ENCODE measurements around the gene MARCKS.

The MARCKS gene

DNA sequence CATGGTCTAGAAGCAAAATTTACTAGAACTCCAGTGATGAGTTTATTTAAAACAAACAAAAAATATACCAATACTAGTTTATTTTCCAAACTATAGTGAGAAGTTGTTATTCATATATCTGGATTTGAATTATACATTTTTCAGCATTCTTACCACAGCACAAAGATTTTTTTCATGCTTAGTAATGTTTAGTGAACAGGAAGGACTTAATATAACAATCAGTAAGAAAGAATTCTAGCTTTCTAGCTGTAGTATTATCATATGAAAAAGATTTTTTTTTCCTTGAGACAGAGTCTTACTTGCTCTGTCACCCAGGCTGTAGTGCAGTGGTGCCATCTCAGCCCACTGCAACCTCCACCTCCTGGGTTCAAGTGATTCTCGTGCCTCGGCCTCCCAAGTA is 13.8 kb downstream of the MARCKS start:
- TF ChIP-seq, protein P1, sequence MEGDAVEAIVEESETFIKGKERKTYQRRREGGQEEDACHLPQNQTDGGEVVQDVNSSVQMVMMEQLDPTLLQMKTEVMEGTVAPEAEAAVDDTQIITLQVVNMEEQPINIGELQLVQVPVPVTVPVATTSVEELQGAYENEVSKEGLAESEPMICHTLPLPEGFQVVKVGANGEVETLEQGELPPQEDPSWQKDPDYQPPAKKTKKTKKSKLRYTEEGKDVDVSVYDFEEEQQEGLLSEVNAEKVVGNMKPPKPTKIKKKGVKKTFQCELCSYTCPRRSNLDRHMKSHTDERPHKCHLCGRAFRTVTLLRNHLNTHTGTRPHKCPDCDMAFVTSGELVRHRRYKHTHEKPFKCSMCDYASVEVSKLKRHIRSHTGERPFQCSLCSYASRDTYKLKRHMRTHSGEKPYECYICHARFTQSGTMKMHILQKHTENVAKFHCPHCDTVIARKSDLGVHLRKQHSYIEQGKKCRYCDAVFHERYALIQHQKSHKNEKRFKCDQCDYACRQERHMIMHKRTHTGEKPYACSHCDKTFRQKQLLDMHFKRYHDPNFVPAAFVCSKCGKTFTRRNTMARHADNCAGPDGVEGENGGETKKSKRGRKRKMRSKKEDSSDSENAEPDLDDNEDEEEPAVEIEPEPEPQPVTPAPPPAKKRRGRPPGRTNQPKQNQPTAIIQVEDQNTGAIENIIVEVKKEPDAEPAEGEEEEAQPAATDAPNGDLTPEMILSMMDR (IDR thresholded peaks at IDR 0.05; ENCODE audit: insufficient read depth, low read depth, low read length, missing control alignments): no peak
- no peak for DNase-seq (ENCODE audit: low read depth)
- no peak overlapping the region for H3K4me3 ChIP-seq (ENCODE audit: low read depth, low read length)

DNA sequence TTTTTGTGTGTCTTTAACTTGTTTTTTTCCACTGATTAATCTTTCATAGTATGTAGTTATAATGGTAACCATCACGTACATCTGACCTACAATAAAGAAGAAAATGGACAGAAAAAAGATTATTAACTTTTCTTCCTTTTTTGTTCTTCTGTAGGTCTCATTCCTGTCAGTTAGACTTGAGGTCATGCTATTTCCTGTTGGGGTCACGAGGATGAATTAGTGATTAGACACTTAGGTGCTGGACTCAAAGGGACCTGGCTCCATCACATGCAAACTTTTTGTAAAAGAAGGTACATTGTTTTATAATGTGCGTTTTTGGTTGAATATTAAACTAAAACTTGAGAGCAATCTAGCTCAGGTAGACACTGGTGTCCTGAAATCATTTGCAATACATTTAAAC is 14.8 kb downstream of the MARCKS start:
- peak; percentile 47 for DNase-seq (ENCODE audit: low read depth)
- TF ChIP-seq, protein P1 (IDR thresholded peaks at IDR 0.05; ENCODE audit: insufficient read depth, low read depth, low read length, missing control alignments): no peak
- H3K4me3 ChIP-seq (ENCODE audit: low read depth, low read length): peak overlapping the region; percentile 58

DNA sequence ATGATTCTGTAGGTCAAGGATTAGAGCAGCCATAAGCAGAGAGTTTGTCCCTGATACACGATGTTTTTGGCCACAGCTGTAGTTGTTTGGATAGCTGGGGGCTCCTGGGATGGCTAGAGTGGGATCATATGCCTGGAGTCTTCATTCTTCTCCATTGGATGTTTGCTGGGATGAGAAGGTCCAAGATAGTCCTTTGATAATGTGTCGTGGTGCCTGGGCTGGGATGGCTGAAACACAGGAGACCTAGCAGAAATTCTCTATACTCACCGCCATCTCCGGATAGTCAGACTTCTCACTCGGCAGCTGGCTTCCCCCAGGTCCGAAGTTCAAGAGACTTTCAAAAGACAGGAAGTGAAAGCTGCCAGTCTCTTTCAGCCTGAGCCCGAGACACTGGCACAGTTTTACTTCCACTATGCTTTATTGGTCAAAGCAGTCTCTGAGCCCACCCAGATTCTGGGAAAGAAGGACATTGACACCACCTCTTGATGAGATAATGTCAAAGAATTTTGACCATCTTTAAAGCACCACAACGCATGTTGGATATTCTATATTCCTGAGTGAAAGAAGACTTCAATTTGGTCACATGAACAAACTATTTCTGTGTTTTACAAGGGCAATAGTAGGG is 16.0 kb downstream of the MARCKS start:
- TF ChIP-seq, protein P1 (IDR thresholded peaks at IDR 0.05; ENCODE audit: insufficient read depth, low read depth, low read length, missing control alignments): no peak
- peak; percentile 85 for DNase-seq (ENCODE audit: low read depth)
- peak overlapping the region; percentile 58 for H3K4me3 ChIP-seq (ENCODE audit: low read depth, low read length)

DNA sequence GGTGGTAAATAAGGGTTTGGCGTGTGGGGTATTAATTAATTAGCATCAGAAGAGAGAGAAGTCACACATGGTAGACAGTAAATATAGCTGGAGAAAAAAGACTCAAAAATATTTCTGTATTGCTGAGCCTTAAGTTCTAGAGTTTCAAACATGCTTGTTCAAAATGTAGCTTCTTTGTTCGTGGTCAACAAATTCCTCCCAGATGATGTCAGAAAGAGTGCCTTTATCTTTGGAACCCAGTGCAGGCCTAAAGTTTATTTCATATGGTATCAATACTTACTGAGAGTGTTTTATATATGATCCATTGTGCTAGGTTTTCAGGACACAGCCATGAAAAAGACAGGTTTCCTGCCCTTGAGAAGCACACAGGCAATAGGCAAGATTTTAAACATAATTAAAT is 18.3 kb downstream of the MARCKS start:
- TF ChIP-seq, protein P1 (IDR thresholded peaks at IDR 0.05; ENCODE audit: insufficient read depth, low read depth, low read length, missing control alignments): no peak
- no peak for DNase-seq (ENCODE audit: low read depth)
- H3K4me3 ChIP-seq (ENCODE audit: low read depth, low read length): no peak overlapping the region

DNA sequence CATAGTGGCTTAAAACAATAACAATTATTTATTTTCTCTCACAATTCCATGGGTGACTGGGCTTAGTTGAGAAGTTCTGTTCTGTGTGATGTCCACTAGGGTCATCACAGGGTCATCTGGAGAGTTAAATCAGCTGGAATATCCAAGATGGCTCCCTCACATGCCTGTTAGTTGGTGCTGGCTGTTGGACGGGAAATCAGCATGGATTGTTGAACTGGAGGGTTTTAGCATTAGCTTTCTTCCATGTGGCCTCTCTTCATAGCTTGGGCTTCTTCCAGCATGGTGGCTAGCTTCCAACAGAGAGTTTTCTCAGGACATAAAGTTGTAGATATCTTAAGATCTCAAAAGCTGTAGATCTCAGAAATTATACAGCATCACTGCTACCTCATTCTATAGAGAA is 19.6 kb downstream of the MARCKS start:
- DNase-seq (ENCODE audit: low read depth): no peak
- TF ChIP-seq, protein P1 (IDR thresholded peaks at IDR 0.05; ENCODE audit: insufficient read depth, low read depth, low read length, missing control alignments): no peak
- H3K4me3 ChIP-seq (ENCODE audit: low read depth, low read length): no peak overlapping the region

DNA sequence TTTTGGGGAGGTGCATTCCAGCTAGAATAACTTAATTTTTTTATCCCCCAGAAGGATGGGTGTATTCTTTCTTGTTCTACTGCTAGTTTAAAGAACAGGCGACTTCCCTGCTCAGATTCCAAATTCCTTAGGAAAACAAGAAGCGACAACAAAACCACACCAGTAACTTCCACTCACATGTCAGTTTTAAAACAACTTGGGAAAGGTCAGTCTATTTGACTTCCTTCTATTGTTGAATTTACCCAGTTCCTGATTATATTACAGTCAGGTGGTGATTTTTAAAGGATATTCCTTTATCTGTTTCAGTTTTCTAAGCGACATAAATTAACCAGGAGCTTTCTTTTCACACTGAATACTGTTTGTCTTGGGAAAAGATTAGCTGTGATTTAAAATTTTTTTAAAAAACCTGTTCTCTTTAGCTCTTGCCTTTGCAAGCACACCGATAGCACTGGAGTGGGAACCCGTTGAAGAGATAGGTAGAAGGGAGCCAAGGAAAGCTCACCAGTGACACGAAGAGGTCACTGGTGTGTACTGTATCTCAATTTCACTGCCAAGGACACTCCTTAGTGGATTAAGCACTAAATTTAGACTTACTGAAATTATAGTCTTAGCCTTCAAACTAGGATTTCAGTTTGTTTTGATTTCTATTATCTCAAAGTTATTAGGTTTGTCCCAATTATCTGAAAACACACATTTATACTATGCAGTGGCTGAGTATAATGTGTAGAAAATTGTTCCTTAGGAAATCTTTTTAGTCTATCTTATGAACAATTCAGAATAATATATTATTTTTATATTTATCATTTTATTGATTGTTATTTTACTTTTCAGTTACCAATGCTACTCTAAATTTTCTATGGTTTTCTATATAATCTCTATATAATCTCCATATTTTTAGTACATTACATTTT is 22.3 kb downstream of the MARCKS start:
- H3K4me3 ChIP-seq (ENCODE audit: low read depth, low read length): no peak overlapping the region
- peak; percentile 82 for DNase-seq (ENCODE audit: low read depth)
- TF ChIP-seq, protein P1 (IDR thresholded peaks at IDR 0.05; ENCODE audit: insufficient read depth, low read depth, low read length, missing control alignments): peak; percentile 74
